Heart left ventricle (tissue), 16 donors: Measurements from ENCODE around the gene ITPK1. TPM values are rescaled to one million over a fixed set of nuclear protein-coding genes. Genes with fewer than 3 reads are reported as not detected.

ENCODE experiments used
- ATAC-seq, 4 donors: fragments of 200-7000 bp; cut with Tn5 transposase; one replicate each; pipeline ENCODE4 v1.9.1; 2020 to 2022; ENCODE audit warnings: moderate library complexity in 4 of 4, mild to moderate bottlenecking in 3 of 4, moderate number of reproducible peaks in 1 of 4
- DNase-seq, 5 donors: peaks; one replicate each; pipeline ENCODE4 v3.0.0-alpha.2; 2020
- H3K27ac ChIP-seq, 12 donors: fragments of 200-600 bp; sonication (generic) in 4 of 12; one replicate each; pipeline versions ENCODE4 v1.5.0 to v1.8.0; 2016 to 2022; ENCODE audit warnings: mild to moderate bottlenecking in 2 of 12
- H3K27me3 ChIP-seq, 9 donors: fragments of 200-600 bp; sonication (generic) in 2 of 9; one replicate each; pipeline versions ENCODE4 v1.5.1 to v1.8.0; 2016 to 2022; ENCODE audit warnings: mild to moderate bottlenecking in 3 of 9
- H3K36me3 ChIP-seq, 9 donors: fragments of 200-600 bp; sonication (generic) in 2 of 9; one replicate each; pipeline versions ENCODE4 v1.5.0 to v1.8.0; 2018 to 2022; ENCODE audit warnings: mild to moderate bottlenecking in 2 of 9
- H3K4me1 ChIP-seq, 12 donors: fragments of 200-600 bp; sonication (generic) in 4 of 12; one replicate each; pipeline versions ENCODE4 v1.5.0 to v1.8.0; 2016 to 2022; ENCODE audit warnings: mild to moderate bottlenecking in 3 of 12
- H3K4me3 ChIP-seq, 12 donors: fragments of 200-600 bp; sonication (generic) in 4 of 12; one replicate each; pipeline versions ENCODE4 v1.5.0 to v1.8.0; 2017 to 2022; ENCODE audit warnings: mild to moderate bottlenecking in 9 of 12, moderate library complexity in 4 of 12
- H3K9me3 ChIP-seq, 12 donors: fragments of 200-600 bp; sonication (generic) in 4 of 12; one replicate each; pipeline versions ENCODE4 v1.5.0 to v1.8.0; 2016 to 2022; ENCODE audit warnings: mild to moderate bottlenecking in 1 of 12
- CTCF ChIP-seq, 12 donors: fragments of 200-600 bp; sonication (generic) in 4 of 12; IDR thresholded peaks; one replicate each; pipeline versions ENCODE4 v1.5.0 to v1.8.0; 2018 to 2022; ENCODE audit warnings: antibody characterized with exemption in 12 of 12, mild to moderate bottlenecking in 5 of 12
- POLR2A ChIP-seq, 2 donors: fragments of 450-650 bp; IDR thresholded peaks; one replicate each; pipeline ENCODE4 v1.6.1; 2017; ENCODE audit warnings: antibody characterized with exemption in 2 of 2, mild to moderate bottlenecking in 2 of 2, moderate library complexity in 2 of 2
- WGBS, 4 donors: extraction: QIAGEN DNeasy Blood & Tissue Kit in 2 of 4; methylation state at CpG; one replicate each; pipeline versions ENCODE4 v1.1.5 to v1.1.7; 2013 to 2018; 5-methylcytosine and 5-hydroxymethylcytosine counted together
- intact Hi-C, 10 donors: fragments of 100-400 bp; cut with DNase I; formaldehyde crosslinking; loops; one replicate each; pipeline versions ENCODE4 v1.11.1 to v1.14.2; 2022
- polyA plus RNA-seq, 2 donors: library from polyadenylated mRNA; stranded (reverse); fragments of 200-250 nt; gene quantifications; one replicate each; pipeline ENCODE4 v1.2.3, GENCODE V29; 2013
- total RNA-seq, 9 donors: library from RNA; depleted of rRNA in 2 of 9; stranded (reverse); fragments of >200 nt in 2 of 9; fragmentation: NEBNext Ultra II Directional in 3 of 9; extraction: Animal tissue kit (Norgen Biotek cat#: 25700) in 3 of 9; gene quantifications; one replicate each; pipeline versions ENCODE4 v1.1.0 to v1.2.4, GENCODE V29; 2016 to 2023
- donor health status: ischemic (EF 13 %, LVEDD 7.1; RV severe dilation, severe dysfunction).
- donor health status: healthy with polysubstance abuse.
- donor health status: DM: no; HTN: yes; CAD: no.
- donor health status: DM: no; HTN: no; CAD: no.
- donor health status: ischemic (EF 25% LVEDD 6.9; RV normal size, moderate dysfunction).
- donor health status: ischemic (EF 25% LVEDD 5.7; RV mildly dilated, moderate dysfunction).
- donor health status: healthy.
- donor health status: DM: yes; HTN: yes; CAD: no.
- donor health status: ischemic (EF 35%, LVEDD 5.7; RV mildly dilated, moderate dysfunction).
- donor health status: nonischemic (EF 11% LVEDD 7.7; RV severe dilation, severe dysfunction).
- donor health status: DM: yes; HTN: yes; CAD: no.
- donor health status: PGD.
- donor health status: ischemic (EF 29% LVEDD 5.4; RV normal size, mild dysfunction).
- donor health status: nonischemic (EF 23%, LVEDD 6.1; RV moderate dilation, normal function).

Gene ITPK1
- total and polyA plus RNA-seq, 11 donors, result 44.5 to 158 (median 91.0) TPM

GRCh38 chr14:93045965-93046704 is 69.6 kb downstream of the ITPK1 start:
- intact Hi-C loops, result loop anchor here in 2 of 10 donors (5.0 to 10.0 kb wide), 2 partner anchors 49 to 66 kb away; no protein-coding TSS in a partner anchor
- H3K4me3 ChIP-seq, result no peak overlapping the region
- TF ChIP-seq CTCF (IDR thresholded peaks at IDR 0.05) (no peak), POLR2A (IDR thresholded peaks at IDR 0.05) (no peak)
- 66 to 81% (median 71%) methylated on average over 16 of the region's 16 CpGs for WGBS, 4 donors
- H3K4me1 ChIP-seq, result peaks cover 7 to 97% (median 73%) of the 10 kb centered on the region in 12 donors
- H3K9me3 ChIP-seq, result no peaks in the 10 kb centered on the region
- H3K36me3 ChIP-seq, result no peaks in the 10 kb centered on the region
- peak in 3 of 4 donors; percentile 21 to 37 (median 28) for ATAC-seq
- peak overlapping the region in 11 of 12 donors; percentile 56 to 94 (median 75) for H3K27ac ChIP-seq
- H3K27me3 ChIP-seq, result no peaks in the 10 kb centered on the region
- DNase-seq, result peak in 1 of 5 donors; percentile 23

GRCh38 chr14:93045211-93045674 is 70.5 kb downstream of the ITPK1 start:
- Histone ChIP-seq H3K27ac (peak overlapping the region in 11 of 12 donors; percentile 56 to 94 (median 75)), H3K27me3 (no peaks in the 10 kb centered on the region), H3K4me1 (peaks cover 8 to 97% (median 77%) of the 10 kb centered on the region in 12 donors), H3K4me3 (no peak overlapping the region), H3K36me3 (no peaks in the 10 kb centered on the region), H3K9me3 (no peaks in the 10 kb centered on the region)
- DNase-seq, result peak in 1 of 5 donors; percentile 29
- 68 to 81% (median 71%) methylated on average over 6 to 9 of the region's 9 CpGs for WGBS, 4 donors
- intact Hi-C loops, result loop anchor here in 2 of 10 donors (5.0 to 10.0 kb wide), 2 partner anchors 50 to 67 kb away; no protein-coding TSS in a partner anchor
- no peak for TF ChIP-seq CTCF (IDR thresholded peaks at IDR 0.05)
- TF ChIP-seq POLR2A (IDR thresholded peaks at IDR 0.05), result no peak
- no peak for ATAC-seq

GRCh38 chr14:93044556-93044955 is 71.2 kb downstream of the ITPK1 start:
- Histone ChIP-seq H3K36me3 (no peaks in the 10 kb centered on the region), H3K4me3 (no peak overlapping the region), H3K9me3 (no peaks in the 10 kb centered on the region), H3K4me1 (peaks cover 8 to 97% (median 77%) of the 10 kb centered on the region in 12 donors), H3K27ac (peak overlapping the region in 11 of 12 donors; percentile 56 to 94 (median 75)), H3K27me3 (no peaks in the 10 kb centered on the region)
- TF ChIP-seq POLR2A (IDR thresholded peaks at IDR 0.05), result no peak
- TF ChIP-seq CTCF (IDR thresholded peaks at IDR 0.05), result no peak
- 89 to 91% (median 91%) methylated on average over 9 of the region's 9 CpGs for WGBS, 4 donors
- intact Hi-C loops, result loop anchor here in 4 of 10 donors (5.0 to 10.0 kb wide), 6 partner anchors 48 to 72 kb away; no protein-coding TSS in a partner anchor
- DNase-seq (peak in 1 of 5 donors; percentile 33), ATAC-seq (peak in 2 of 4 donors; percentile 1 to 2)

GRCh38 chr14:93044121-93044520 is 71.6 kb downstream of the ITPK1 start:
- Histone ChIP-seq H3K4me3 (no peak overlapping the region), H3K9me3 (no peaks in the 10 kb centered on the region), H3K36me3 (no peaks in the 10 kb centered on the region), H3K27me3 (no peaks in the 10 kb centered on the region), H3K4me1 (peaks cover 8 to 96% (median 78%) of the 10 kb centered on the region in 12 donors), H3K27ac (peak overlapping the region; percentile 43 to 94 (median 74))
- ATAC-seq (no peak), DNase-seq (no peak)
- intact Hi-C loops, result loop anchor here in 4 of 10 donors (5.0 to 10.0 kb wide), 6 partner anchors 48 to 72 kb away; no protein-coding TSS in a partner anchor
- WGBS, 4 donors, result 70 to 79% (median 74%) methylated on average over 7 of the region's 7 CpGs
- TF ChIP-seq CTCF (IDR thresholded peaks at IDR 0.05) (no peak), POLR2A (IDR thresholded peaks at IDR 0.05) (no peak)
